GM21723 (cell line): Measurements from ENCODE around the gene SNX3.
A peak's percentile ranks its signal among the peaks of the same experiment; 100 is the strongest.
"Not testable (repeated sequence)": the region's sequence is repeated elsewhere in the genome, so short reads cannot be mapped to it uniquely, and the experiment has no call there.

Experiments
- ATAC-seq: cut with Tn5 transposase; IDR thresholded peaks from one replicate; pipeline ENCODE4 v1.9.1; 2021; ENCODE audit warnings: mild to moderate bottlenecking, moderate library complexity; ENCODE audit not compliant: unreplicated experiment

SNX3 gene

DNA sequence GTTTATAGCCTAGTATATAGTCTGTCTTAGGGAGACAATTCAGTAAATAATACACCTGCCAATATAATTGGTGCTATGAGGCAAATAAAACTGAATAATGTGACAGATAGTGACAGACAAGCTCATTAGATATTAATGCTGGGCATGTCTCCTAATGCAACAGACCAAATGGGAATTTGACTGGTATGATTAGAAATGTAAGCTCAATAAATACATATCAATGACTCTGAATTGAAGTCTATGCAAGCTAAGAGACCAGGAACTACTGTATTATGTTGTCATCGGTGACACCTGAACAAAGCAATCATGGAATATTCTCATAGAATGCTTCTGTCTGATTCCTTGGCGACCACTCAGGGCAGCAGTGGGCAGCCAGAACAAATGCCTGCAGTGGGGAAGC is 2.5 kb upstream of the SNX3 start:
- ATAC-seq = no peak

DNA sequence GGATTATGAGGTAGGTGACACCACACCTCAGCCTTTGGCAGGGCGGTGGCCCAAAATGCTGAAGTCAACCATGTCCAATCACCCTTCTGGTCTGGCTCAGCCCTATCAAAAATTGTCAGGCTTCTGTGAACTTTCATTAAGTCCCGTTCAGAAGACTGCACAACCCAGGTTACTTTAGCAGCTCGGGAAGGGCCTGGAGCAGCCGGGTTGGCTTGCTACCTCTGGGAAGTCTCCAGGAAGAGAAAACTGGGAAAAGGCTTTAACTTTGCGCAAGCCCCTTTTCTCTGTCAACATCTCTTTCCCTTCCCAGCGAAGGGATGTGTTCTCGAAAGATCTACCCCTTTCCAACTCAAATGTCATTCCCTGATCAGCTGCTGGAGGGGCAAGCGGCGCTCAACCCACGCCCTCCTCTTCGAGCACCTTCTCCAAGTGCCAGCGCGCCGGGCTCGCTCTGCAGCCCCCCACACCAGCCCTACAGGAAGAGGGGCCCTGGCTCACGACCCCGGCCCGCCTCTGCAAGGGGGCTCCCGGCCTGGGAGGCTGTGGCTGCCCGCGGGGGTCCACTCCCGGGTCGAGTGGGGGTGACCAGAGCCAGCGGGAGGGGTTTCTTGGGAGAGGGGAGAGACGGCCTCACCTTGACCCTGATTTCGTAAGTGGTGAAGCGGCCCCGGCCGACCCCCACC is 573 bp downstream of the SNX3 start:
- ATAC-seq = peak; percentile 22

DNA sequence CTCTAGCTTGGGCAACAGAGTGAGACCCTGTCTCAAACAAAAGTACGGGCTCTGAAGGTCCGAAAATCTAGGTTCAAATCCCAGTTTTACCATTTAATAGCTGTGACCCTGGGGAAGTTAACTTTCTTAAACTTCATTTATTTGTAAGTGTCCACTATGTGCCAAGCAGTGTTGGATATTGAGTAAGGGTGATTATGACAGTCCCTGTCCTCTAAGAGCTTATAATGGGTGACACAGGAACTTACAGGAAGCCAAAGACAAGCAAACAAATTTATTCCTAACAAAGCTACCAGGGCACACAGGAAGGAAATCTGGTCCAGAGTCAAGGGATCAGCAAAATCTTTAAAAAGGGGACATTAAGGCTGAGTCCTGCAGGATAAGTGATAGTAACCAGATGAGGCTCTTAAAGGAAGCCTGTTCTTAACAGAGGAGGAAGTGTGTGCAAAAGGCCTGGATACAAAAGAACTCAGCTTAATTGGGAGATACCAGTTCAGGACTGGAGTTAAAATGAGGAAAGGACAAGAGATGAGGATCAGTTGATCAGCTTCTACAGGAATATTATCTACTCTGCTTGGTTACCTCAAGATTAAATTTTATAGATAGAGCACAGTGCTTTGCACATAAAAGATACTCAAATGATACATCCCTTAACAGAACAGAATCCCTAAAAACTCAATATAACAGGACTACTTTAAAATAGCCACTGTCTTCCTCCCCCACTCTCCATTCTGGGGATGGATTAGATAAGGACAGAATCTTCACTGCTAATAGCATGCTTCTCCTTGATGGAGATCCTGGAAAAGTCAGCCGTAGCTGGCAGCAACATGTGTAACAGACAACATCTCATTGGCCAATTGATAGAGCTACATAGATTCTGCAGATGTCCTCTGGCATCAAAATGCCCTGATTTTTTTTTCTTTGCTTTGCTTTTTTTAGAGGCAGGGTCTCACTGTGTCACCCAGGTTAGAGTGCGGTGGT is 6.1 kb downstream of the SNX3 start:
- no peak for ATAC-seq

DNA sequence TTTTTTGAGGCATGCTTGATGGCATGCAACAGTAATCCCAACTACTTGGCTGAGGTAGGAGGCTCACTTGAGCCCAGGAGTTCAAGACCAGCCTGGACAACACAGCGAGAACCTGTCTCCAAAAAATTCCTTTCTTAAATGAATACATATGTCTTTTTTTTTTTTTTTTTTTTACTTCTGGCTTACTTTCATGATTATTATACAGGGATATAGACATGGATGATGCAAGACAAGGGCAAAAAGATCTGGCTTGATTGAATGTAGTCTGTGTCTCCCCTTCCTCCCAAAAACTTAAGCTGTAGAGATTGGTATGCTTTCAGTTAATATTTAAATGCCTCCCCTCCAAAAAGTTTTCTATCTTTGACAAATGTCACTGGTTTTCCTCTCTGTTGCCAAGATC is 7.6 kb downstream of the SNX3 start:
- ATAC-seq = no peak

- no peak for ATAC-seq
Measured at GRCh38 chr6:108252055-108252454, 8.8 kb downstream of the SNX3 start.

- no peak for ATAC-seq
Measured at GRCh38 chr6:108251252-108251651, 9.6 kb downstream of the SNX3 start.

DNA sequence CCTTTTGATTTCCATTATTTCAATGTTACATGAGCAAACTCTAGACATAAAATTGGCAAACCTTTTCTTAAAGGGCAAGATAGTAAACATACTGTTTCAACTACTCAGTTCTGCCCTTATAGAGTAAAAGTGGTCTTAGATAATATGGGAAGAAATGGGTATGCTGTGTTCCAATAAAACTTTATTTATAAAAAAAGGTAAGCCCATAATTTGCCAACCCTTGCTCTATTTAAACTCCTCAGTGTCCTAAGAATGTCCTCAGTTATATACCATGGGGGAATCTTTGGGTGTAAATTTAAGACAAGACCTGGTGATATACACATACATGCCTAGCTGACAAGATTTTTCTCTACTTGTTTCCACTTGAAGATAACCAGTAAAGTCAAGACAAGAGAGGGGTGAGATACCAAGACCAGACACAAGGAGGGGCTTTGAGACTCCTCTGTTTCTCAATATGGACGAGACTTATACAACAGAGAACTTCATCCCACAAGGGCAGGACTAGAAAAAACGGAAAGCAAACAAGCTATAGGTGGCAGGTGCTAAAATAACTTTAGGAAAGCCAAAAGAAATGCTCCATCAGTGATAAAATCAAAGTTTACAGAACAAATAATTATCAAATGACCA is 10.5 kb downstream of the SNX3 start:
- no peak for ATAC-seq

DNA sequence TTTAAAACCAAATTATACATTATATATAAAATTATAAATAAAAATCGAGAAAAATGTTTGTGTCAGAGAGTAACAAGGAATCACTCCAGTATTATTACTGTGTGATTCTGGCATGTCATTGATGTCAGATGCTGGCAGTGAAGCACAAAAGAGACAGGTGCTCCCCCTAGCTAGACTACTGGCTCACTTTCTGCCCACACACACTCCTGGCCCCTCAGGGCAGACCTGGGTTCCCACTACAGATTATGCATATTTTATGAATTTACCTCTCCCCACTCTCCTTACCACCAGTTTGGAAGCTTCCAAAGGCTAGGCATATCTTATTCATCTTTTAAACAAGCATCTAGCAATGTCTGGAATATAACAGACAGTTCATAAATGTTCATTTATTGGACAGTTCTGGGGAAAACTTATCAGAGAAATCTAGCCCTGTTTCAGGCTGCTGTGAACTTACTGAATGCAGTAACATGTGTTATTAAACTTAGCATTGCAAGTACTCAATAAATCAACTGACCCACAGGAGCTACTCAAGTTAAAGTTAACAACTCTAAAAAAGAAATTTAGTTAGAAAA is 12.8 kb downstream of the SNX3 start:
- ATAC-seq = no peak

GRCh38 chr6:108245095-108245494 is 15.7 kb downstream of the SNX3 start:
- not testable (repeated sequence) for ATAC-seq

- no peak for ATAC-seq
Measured at GRCh38 chr6:108243836-108244235, 17.0 kb downstream of the SNX3 start.

GRCh38 chr6:108242721-108243120 is 18.1 kb downstream of the SNX3 start:
- no peak for ATAC-seq

GRCh38 chr6:108242259-108242658 is 18.6 kb downstream of the SNX3 start:
- ATAC-seq = no peak

DNA sequence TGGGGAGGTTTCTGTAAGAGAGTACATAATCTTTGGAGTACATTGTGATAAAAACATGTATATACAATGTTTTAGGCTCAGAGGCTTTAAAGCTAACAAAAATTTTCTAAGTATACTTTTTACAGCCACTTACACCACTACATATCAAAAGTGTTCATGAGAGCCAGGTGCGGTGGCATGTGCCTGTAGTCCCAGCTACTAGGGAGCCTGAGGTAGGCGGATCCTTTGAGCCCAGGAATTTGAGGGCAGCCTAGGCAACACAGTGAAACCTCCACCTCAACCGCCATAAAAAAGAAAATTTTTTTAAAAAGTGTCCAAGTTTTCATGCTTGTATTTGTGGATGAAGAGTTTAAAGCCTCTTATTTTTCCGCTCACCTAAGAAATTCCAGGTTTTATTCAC is 22.5 kb downstream of the SNX3 start:
- no peak for ATAC-seq

GRCh38 chr6:108236791-108237190 is 24.0 kb downstream of the SNX3 start:
- no peak for ATAC-seq

- no peak for ATAC-seq
Measured at GRCh38 chr6:108235127-108235526, 25.7 kb downstream of the SNX3 start.

- ATAC-seq = no peak
Measured at GRCh38 chr6:108228416-108228815, 32.4 kb downstream of the SNX3 start.

- ATAC-seq = no peak
Measured at GRCh38 chr6:108227290-108227689, 33.5 kb downstream of the SNX3 start.

- ATAC-seq = no peak
Measured at GRCh38 chr6:108222504-108222903, 38.3 kb downstream of the SNX3 start.

- ATAC-seq = no peak
Measured at GRCh38 chr6:108222064-108222463, 38.8 kb downstream of the SNX3 start.

- ATAC-seq = no peak
Measured at GRCh38 chr6:108211671-108212070, 49.2 kb downstream of the SNX3 start.

DNA sequence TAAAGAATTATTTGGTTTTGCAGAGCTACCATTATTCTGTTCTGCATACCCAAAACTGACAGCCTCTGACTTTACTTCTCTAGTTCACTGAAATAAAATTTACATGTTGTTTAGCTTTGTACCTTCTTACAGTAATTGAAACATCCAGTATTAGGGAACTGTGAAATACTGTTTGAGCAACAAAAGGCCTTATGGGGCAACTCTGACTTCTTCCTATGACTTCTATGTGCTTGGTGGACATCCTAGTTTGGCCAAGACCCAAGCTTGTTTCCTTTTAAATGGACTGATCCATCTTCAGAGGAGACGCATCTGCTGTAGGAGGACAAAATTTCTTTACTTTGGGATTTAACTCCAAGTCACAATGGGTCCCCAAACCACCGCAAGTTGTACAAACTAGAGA is 50.3 kb downstream of the SNX3 start:
- ATAC-seq = no peak
